Progenitor cell of endocrine pancreas (in vitro differentiated cells): ENCODE results near the gene DUSP12. TPM values are rescaled to one million over a fixed set of nuclear protein-coding genes. Genes with fewer than 3 reads are reported as not detected.

Source experiments
- DNase-seq: peaks from one replicate; pipeline ENCODE4 v3.0.0; 2021; ENCODE audit warnings: low spot score; ENCODE audit not compliant: unreplicated experiment
- H3K27ac Mint-ChIP-seq: 2 replicates; pipeline ENCODE4 v1.8.0; 2021; ENCODE audit warnings: mild to moderate bottlenecking, moderate library complexity, mixed read lengths
- H3K27me3 Mint-ChIP-seq: 2 replicates; pipeline ENCODE4 v1.8.0; 2021; ENCODE audit warnings: mixed read lengths
- H3K36me3 Mint-ChIP-seq: 2 replicates; pipeline ENCODE4 v1.8.0; 2022; ENCODE audit warnings: mixed read lengths; ENCODE audit not compliant: insufficient read depth
- H3K4me1 Mint-ChIP-seq: 2 replicates; pipeline ENCODE4 v1.8.0; 2021; ENCODE audit warnings: low read depth, mixed read lengths
- H3K4me3 Mint-ChIP-seq: 2 replicates; pipeline ENCODE4 v1.8.0; 2021; ENCODE audit warnings: low read depth, mild to moderate bottlenecking, moderate library complexity, mixed read lengths
- H3K9me3 Mint-ChIP-seq: 2 replicates; pipeline ENCODE4 v1.8.0; 2021; ENCODE audit warnings: low read depth, mixed read lengths
- total RNA-seq: library from RNA; stranded (reverse); gene quantifications from 2 replicates; pipeline ENCODE4 v1.2.1, GENCODE V29; 2021
- TF ChIP-seq, protein P1 (sequence below): fragments of 200-600 bp; sonication (generic); IDR thresholded peaks from one replicate; pipeline ENCODE4 v1.5.0; 2021; ENCODE audit warnings: antibody characterized with exemption, mild to moderate bottlenecking; ENCODE audit not compliant: unreplicated experiment

The DUSP12 gene
- total RNA-seq, 1 donor from 2014 or later, result 31.0 TPM

DNA sequence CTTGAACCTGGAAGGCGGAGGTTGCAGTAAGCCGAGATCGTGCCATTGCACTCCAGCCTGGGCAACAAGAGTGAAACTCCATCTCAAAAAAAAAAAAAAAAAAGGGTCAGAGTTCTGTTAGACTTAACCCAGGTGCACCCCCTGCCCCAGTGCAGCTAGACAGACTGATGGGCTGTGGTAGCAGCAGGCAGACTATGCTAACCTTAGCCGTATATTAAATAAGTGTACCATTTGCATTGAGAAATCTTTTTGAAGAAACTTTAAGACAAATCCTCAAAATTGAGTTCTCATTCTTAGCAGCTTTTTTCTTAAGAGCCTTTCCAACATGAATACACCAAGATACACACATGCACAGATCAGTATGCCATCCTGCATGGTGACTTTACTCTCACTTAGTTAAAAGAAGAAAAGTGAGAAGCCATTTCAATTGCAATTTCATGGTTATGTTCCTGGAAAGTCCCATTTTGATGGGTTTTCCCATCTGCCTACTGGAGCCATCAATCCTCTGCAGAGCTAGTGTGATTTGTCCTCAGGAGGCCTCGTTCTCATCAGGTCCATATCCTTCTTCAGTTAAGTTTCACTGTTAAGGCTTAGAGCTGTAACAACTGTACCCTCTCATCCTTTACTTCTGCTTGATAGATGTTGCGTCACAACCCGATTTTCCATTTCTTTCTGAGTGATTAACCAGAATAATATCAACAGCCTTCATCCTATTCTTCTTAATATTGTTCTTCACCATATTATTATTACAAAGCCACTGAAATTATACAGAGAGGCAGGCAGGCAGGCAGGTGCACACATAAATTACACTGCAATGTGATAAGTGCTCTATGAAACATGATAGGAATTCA lies 21.0 kb upstream of the DUSP12 start:
- Mint-ChIP-seq H3K36me3 (no peaks in the 10 kb centered on the region), H3K9me3 (no peaks in the 10 kb centered on the region), H3K27ac (no peak overlapping the region), H3K27me3 (peaks cover 46% of the 10 kb centered on the region), H3K4me1 (peaks cover 20% of the 10 kb centered on the region), H3K4me3 (peak overlapping the region; percentile 78)
- no peak for DNase-seq
- TF ChIP-seq, protein P1, sequence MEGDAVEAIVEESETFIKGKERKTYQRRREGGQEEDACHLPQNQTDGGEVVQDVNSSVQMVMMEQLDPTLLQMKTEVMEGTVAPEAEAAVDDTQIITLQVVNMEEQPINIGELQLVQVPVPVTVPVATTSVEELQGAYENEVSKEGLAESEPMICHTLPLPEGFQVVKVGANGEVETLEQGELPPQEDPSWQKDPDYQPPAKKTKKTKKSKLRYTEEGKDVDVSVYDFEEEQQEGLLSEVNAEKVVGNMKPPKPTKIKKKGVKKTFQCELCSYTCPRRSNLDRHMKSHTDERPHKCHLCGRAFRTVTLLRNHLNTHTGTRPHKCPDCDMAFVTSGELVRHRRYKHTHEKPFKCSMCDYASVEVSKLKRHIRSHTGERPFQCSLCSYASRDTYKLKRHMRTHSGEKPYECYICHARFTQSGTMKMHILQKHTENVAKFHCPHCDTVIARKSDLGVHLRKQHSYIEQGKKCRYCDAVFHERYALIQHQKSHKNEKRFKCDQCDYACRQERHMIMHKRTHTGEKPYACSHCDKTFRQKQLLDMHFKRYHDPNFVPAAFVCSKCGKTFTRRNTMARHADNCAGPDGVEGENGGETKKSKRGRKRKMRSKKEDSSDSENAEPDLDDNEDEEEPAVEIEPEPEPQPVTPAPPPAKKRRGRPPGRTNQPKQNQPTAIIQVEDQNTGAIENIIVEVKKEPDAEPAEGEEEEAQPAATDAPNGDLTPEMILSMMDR, result no peak

DNA sequence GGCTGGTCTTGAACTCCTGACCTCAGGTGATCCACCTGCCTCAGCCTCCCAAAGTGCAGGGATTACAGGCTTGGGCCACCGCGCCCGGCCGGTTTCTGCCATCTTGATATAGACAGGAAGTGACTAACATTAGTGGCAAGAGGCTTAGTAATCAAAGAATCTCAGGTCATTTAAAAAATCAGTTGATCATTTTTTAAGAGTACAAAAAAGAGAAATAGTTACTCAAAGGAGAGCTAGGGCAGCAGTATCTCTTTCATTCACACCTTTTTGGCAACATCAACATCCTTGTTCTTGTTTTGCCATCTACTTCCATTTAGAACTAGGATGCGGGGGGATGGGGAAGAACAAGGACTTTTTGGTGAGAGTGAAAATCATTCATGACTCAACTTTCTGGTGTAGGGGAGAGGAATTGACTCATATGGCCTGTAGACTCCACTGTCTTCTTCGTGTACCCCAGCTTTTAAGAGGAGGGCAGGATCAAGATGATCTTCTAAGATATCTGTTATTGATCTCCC lies 19.5 kb upstream of the DUSP12 start:
- H3K4me3 Mint-ChIP-seq, result no peak overlapping the region
- H3K27me3 Mint-ChIP-seq, result peaks cover 39% of the 10 kb centered on the region
- no peaks in the 10 kb centered on the region for H3K9me3 Mint-ChIP-seq
- TF ChIP-seq, protein P1, result no peak
- no peak overlapping the region for H3K27ac Mint-ChIP-seq
- H3K4me1 Mint-ChIP-seq, result peaks cover 17% of the 10 kb centered on the region
- no peak for DNase-seq
- no peaks in the 10 kb centered on the region for H3K36me3 Mint-ChIP-seq

DNA sequence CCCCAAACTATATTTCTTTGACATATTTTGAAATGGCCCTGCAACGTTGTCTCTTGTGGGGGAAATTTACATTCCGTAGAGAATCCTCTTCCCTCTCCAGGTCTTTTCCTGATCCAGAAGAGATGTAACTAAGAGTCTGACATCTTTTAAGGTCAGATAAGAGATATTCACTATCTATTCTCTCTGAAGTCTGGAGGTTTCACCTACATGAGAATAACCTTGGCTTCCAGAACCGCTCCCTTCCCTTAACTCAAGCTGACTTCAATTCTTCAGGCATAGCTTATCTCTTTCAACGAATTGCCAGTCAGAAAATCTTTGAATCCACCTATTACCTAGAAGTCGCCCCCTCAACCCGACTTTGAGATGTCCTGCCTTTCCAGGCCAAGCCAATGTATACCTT lies 18.3 kb upstream of the DUSP12 start:
- H3K4me3 Mint-ChIP-seq, result no peak overlapping the region
- no peaks in the 10 kb centered on the region for H3K36me3 Mint-ChIP-seq
- H3K27ac Mint-ChIP-seq, result no peak overlapping the region
- H3K9me3 Mint-ChIP-seq, result no peaks in the 10 kb centered on the region
- H3K4me1 Mint-ChIP-seq, result peaks cover 13% of the 10 kb centered on the region
- peaks cover 34% of the 10 kb centered on the region for H3K27me3 Mint-ChIP-seq
- no peak for DNase-seq
- TF ChIP-seq, protein P1, result no peak

DNA sequence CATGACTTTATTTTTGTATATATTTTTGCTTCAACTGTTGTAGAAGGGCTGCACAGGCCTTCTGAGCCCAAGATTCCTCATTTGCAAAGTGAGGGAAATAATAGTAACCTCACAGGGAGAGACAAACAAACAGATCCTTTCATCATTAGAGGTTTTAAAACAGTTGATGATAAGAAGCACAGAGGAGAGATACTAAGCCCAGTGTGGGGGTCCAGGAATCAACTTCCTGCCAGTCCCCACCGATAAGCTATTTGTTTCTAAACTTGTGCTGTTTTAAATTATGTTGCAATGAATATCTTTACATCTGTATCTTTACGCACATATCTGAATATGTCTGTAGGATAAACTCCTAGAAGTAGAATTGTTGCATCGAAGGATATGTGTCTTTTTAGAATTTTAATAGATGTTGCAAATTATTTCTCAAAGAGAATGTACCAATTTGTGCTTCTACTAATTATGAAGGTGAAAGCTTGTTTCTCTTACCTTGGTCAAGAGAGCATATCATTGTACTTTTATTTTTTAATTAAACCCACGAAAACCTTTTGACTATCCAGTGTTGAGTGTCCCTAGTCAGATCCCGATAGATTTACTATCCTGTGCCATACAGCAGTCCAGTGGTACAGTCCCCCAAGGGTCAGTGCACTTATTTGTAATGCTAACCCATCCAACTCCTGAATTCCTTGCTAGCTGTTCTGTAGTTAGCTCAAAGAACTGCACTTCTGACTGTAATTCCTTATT lies 17.4 kb upstream of the DUSP12 start:
- no peaks in the 10 kb centered on the region for H3K36me3 Mint-ChIP-seq
- TF ChIP-seq, protein P1, result no peak
- H3K4me1 Mint-ChIP-seq, result peaks cover 13% of the 10 kb centered on the region
- H3K27me3 Mint-ChIP-seq, result peaks cover 37% of the 10 kb centered on the region
- H3K4me3 Mint-ChIP-seq, result no peak overlapping the region
- no peaks in the 10 kb centered on the region for H3K9me3 Mint-ChIP-seq
- no peak for DNase-seq
- no peak overlapping the region for H3K27ac Mint-ChIP-seq

DNA sequence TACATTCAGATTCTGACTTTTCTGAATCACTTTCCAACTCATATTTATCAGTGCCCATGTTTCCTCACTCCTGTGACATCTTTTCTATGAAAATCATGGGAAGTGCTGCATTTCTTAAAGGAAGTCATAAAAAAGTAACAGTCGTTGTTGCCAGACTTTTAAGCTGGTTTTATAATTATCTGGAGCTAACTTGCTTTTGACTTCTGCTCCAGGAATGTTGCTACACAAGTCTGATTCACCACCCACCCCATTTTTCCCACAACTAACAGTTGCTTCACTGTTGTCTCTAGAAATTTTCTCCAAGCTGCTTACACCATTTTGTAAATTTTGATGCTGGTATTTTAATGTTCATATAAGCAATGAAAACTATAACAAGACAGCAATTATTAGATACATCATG lies 16.1 kb upstream of the DUSP12 start:
- Mint-ChIP-seq H3K27ac (no peak overlapping the region), H3K27me3 (peaks cover 37% of the 10 kb centered on the region), H3K9me3 (no peaks in the 10 kb centered on the region), H3K36me3 (no peaks in the 10 kb centered on the region), H3K4me3 (no peak overlapping the region), H3K4me1 (peaks cover 12% of the 10 kb centered on the region)
- no peak for DNase-seq
- TF ChIP-seq, protein P1, result no peak
